MM.1S (cell line): ENCODE measurements around the gene HTR2C.

ENCODE experiments used
- DNase-seq: peaks from one replicate; pipeline ENCODE4 v3.0.0-alpha.2; 2015
- H2AFZ ChIP-seq: fragments of 300-600 bp; sonication (generic); 2 replicates; pipeline ENCODE4 v1.6.0; 2016; ENCODE audit warnings: antibody characterized with exemption, low read length
- H3F3A ChIP-seq: fragments of 300-600 bp; sonication (generic); 2 replicates; pipeline ENCODE4 v1.6.1; 2016; ENCODE audit warnings: mild to moderate bottlenecking, antibody characterized with exemption, low read length, moderate library complexity, mixed read lengths; ENCODE audit not compliant: insufficient read depth
- H3K27ac ChIP-seq: fragments of 300-600 bp; sonication (generic); 2 replicates; pipeline ENCODE4 v1.5.1; 2016; ENCODE audit warnings: mild to moderate bottlenecking, low read length
- H3K27me3 ChIP-seq: fragments of 300-600 bp; sonication (generic); replicated peaks from 2 replicates; pipeline ENCODE4 v1.6.0; 2016; ENCODE audit warnings: low read length; ENCODE audit not compliant: insufficient read depth
- H3K36me3 ChIP-seq: fragments of 300-600 bp; sonication (generic); replicated peaks from 2 replicates; pipeline ENCODE4 v1.6.1; 2016; ENCODE audit warnings: mild to moderate bottlenecking, low read length, mixed read lengths; ENCODE audit not compliant: insufficient read depth
- H3K4me1 ChIP-seq: fragments of 300-600 bp; sonication (generic); 2 replicates; pipeline ENCODE4 v1.6.1; 2016; ENCODE audit warnings: low read length, mixed read lengths
- H3K4me2 ChIP-seq: fragments of 300-600 bp; sonication (generic); 2 replicates; pipeline ENCODE4 v1.6.0; 2016; ENCODE audit warnings: low read depth, low read length
- H3K4me3 ChIP-seq: fragments of 300-600 bp; sonication (generic); 2 replicates; pipeline ENCODE4 v1.5.1; 2016; ENCODE audit warnings: low read length, mixed read lengths
- H3K79me2 ChIP-seq: fragments of 300-600 bp; sonication (generic); 2 replicates; pipeline ENCODE4 v1.6.1; 2016; ENCODE audit warnings: mixed run types, low read length, mixed read lengths
- H3K9ac ChIP-seq: fragments of 300-600 bp; sonication (generic); 2 replicates; pipeline ENCODE4 v1.6.1; 2016; ENCODE audit warnings: low read length, mixed read lengths
- H3K9me2 ChIP-seq: fragments of 300-600 bp; sonication (generic); replicated peaks from 2 replicates; pipeline ENCODE4 v1.6.1; 2016; ENCODE audit warnings: mild to moderate bottlenecking, low read length, mixed read lengths; ENCODE audit not compliant: insufficient read depth
- H3K9me3 ChIP-seq: fragments of 300-600 bp; sonication (generic); replicated peaks from 2 replicates; pipeline ENCODE4 v1.6.1; 2016; ENCODE audit warnings: mild to moderate bottlenecking, low read length, mixed read lengths; ENCODE audit not compliant: insufficient read depth
- H4K20me1 ChIP-seq: fragments of 300-600 bp; sonication (generic); 2 replicates; pipeline ENCODE4 v1.6.1; 2016; ENCODE audit warnings: mild to moderate bottlenecking, low read length, moderate library complexity, mixed read lengths; ENCODE audit not compliant: insufficient read depth
- EZH2 ChIP-seq: fragments of 300-600 bp; sonication (generic); optimal IDR thresholded peaks from 2 replicates; pipeline ENCODE3; 2017; ENCODE audit warnings: low read depth, mild to moderate bottlenecking, antibody characterized with exemption, low read length, mixed read lengths
- EZH2phosphoT487 ChIP-seq: fragments of 300-600 bp; sonication (generic); IDR thresholded peaks from 2 replicates; pipeline ENCODE4 v1.6.1; 2018; ENCODE audit warnings: antibody characterized with exemption, low read length
- TF ChIP-seq, protein P1 (sequence below): fragments of 300-600 bp; sonication (generic); IDR thresholded peaks from 2 replicates; pipeline ENCODE4 v1.5.1; 2016; ENCODE audit warnings: antibody characterized with exemption, low read length, mixed read lengths

HTR2C gene

GRCh38 chrX:114582264-114582632 is 1.6 kb upstream of the HTR2C start:
- no peak for TF ChIP-seq EZH2phosphoT487
- H3K36me3 ChIP-seq: no peaks in the 10 kb centered on the region
- no peaks in the 10 kb centered on the region for H3K27me3 ChIP-seq
- no peak overlapping the region for H3K9ac ChIP-seq
- no peaks in the 10 kb centered on the region for H3K4me1 ChIP-seq
- no peak overlapping the region for H3K4me3 ChIP-seq
- no peaks in the 10 kb centered on the region for H3F3A ChIP-seq
- no peaks in the 10 kb centered on the region for H3K9me2 ChIP-seq
- no peak overlapping the region for H3K27ac ChIP-seq
- no peaks in the 10 kb centered on the region for H3K9me3 ChIP-seq
- H3K4me2 ChIP-seq: no peak overlapping the region
- H4K20me1 ChIP-seq: no peaks in the 10 kb centered on the region
- no peaks in the 10 kb centered on the region for H3K79me2 ChIP-seq
- DNase-seq: no peak
- no peak overlapping the region for H2AFZ ChIP-seq

GRCh38 chrX:114582698-114583395 is 1.0 kb upstream of the HTR2C start:
- no peak for DNase-seq

GRCh38 chrX:114584375-114584943 is 573 bp downstream of the HTR2C start:
- Histone ChIP-seq H3F3A (no peaks in the 10 kb centered on the region), H3K4me1 (no peaks in the 10 kb centered on the region), H3K79me2 (no peaks in the 10 kb centered on the region), H3K9me2 (no peaks in the 10 kb centered on the region), H3K27me3 (no peaks in the 10 kb centered on the region), H3K9me3 (no peaks in the 10 kb centered on the region), H3K27ac (no peak overlapping the region), H4K20me1 (no peaks in the 10 kb centered on the region), H3K4me2 (no peak overlapping the region), H3K36me3 (no peaks in the 10 kb centered on the region), H3K9ac (no peak overlapping the region), H2AFZ (no peak overlapping the region), H3K4me3 (no peak overlapping the region)
- no peak for DNase-seq
- TF ChIP-seq, protein P1, sequence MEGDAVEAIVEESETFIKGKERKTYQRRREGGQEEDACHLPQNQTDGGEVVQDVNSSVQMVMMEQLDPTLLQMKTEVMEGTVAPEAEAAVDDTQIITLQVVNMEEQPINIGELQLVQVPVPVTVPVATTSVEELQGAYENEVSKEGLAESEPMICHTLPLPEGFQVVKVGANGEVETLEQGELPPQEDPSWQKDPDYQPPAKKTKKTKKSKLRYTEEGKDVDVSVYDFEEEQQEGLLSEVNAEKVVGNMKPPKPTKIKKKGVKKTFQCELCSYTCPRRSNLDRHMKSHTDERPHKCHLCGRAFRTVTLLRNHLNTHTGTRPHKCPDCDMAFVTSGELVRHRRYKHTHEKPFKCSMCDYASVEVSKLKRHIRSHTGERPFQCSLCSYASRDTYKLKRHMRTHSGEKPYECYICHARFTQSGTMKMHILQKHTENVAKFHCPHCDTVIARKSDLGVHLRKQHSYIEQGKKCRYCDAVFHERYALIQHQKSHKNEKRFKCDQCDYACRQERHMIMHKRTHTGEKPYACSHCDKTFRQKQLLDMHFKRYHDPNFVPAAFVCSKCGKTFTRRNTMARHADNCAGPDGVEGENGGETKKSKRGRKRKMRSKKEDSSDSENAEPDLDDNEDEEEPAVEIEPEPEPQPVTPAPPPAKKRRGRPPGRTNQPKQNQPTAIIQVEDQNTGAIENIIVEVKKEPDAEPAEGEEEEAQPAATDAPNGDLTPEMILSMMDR: no peak
- TF ChIP-seq EZH2phosphoT487 (no peak), EZH2 (no peak)

More at GRCh38 chrX:114582698-114583395, 1.0 kb upstream of the HTR2C start:
- no peaks in the 10 kb centered on the region for H3K27me3 ChIP-seq
- TF ChIP-seq EZH2phosphoT487 (no peak), EZH2 (no peak)
- TF ChIP-seq, protein P1: no peak
- H3K36me3 ChIP-seq: no peaks in the 10 kb centered on the region
- H3K4me2 ChIP-seq: no peak overlapping the region
- H2AFZ ChIP-seq: no peak overlapping the region
- H3K9me3 ChIP-seq: no peaks in the 10 kb centered on the region
- H3F3A ChIP-seq: no peaks in the 10 kb centered on the region
- H3K4me3 ChIP-seq: no peak overlapping the region
- no peak overlapping the region for H3K27ac ChIP-seq
- H4K20me1 ChIP-seq: no peaks in the 10 kb centered on the region
- H3K79me2 ChIP-seq: no peaks in the 10 kb centered on the region
- H3K9ac ChIP-seq: no peak overlapping the region
- no peaks in the 10 kb centered on the region for H3K9me2 ChIP-seq
- H3K4me1 ChIP-seq: no peaks in the 10 kb centered on the region
